ENCODE data around the gene UQCC2.

Gene UQCC2

DNA sequence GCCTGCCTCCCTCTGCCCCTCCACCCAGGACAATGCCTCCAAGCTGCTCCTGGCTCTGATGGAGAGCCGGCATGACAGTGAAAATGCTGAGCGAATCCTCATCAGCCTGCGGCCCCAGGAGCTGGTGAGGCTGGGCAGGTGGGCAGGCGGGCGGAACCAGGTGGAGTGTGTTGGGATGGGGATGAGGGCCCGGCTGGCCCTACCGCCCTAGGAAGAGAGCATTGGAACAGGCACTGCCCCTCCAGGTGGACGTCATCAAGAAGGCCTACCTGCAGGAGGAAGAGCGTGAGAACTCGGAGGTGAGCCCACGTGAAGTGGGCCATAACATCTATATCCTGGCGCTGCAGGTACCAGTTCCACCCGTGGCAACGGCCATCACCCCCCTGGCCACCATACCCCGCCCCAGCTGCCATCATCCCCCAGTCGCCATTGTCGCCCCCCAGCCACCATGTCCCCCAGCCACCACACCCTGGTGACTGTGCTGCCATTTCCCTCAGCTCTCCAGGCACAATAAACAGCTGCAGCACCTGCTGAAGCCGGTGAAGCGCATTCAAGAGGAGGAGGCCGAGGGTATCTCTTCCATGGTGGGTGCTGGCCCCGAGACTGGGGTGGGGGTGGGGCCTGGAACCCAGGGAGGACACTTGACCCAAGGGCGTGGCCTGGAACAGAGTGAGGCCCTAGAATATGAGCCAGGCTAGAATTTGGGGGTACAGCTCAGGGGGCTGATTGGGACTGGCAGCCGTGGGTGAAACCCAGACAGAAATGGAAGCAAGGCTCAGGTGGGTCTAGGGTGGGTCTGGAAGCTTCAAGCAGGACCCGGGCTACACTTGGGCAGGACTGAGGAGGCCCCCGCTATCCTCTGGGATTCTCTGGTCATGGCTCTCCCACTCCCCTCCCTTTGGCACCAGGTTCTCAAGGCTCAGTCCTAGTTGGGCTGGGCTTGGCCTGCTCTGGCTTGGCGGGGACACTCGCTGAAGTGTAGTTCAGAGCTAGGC lies 24.2 kb downstream of the UQCC2 start:
- Histone ChIP-seq H3K36me3 (ENCODE audit: insufficient read depth, low read length) (peaks cover 97% of the 10 kb centered on the region), H3K4me3 (ENCODE audit: low read depth, low read length, poor library complexity, severe bottlenecking) (no peak overlapping the region), H4K20me1 (ENCODE audit: insufficient read depth, low read length) (no peaks in the 10 kb centered on the region), H3F3A (ENCODE audit: insufficient read depth, low read length) (no peaks in the 10 kb centered on the region), H2AFZ (ENCODE audit: low read length) (no peak overlapping the region), H3K4me1 (ENCODE audit: insufficient read depth, low read length, severe bottlenecking) (peaks cover 4% of the 10 kb centered on the region), H3K9me2 (ENCODE audit: low read depth, low read length) (no peaks in the 10 kb centered on the region), H3K27ac (ENCODE audit: low read depth, low read length, poor library complexity, severe bottlenecking) (no peak overlapping the region), H3K9me3 (ENCODE audit: low read length) (no peaks in the 10 kb centered on the region), H3K4me2 (ENCODE audit: low read length) (no peak overlapping the region), H3K9ac (ENCODE audit: low read length) (no peak overlapping the region), H3K79me2 (ENCODE audit: insufficient read depth, low read length) (no peaks in the 10 kb centered on the region), H3K27me3 (ENCODE audit: insufficient read depth, low read length) (no peaks in the 10 kb centered on the region)
- TF ChIP-seq EZH2 (IDR thresholded peaks at IDR 0.05; ENCODE audit: borderline replicate concordance, low read length) = no peak
- TF ChIP-seq, protein P1, sequence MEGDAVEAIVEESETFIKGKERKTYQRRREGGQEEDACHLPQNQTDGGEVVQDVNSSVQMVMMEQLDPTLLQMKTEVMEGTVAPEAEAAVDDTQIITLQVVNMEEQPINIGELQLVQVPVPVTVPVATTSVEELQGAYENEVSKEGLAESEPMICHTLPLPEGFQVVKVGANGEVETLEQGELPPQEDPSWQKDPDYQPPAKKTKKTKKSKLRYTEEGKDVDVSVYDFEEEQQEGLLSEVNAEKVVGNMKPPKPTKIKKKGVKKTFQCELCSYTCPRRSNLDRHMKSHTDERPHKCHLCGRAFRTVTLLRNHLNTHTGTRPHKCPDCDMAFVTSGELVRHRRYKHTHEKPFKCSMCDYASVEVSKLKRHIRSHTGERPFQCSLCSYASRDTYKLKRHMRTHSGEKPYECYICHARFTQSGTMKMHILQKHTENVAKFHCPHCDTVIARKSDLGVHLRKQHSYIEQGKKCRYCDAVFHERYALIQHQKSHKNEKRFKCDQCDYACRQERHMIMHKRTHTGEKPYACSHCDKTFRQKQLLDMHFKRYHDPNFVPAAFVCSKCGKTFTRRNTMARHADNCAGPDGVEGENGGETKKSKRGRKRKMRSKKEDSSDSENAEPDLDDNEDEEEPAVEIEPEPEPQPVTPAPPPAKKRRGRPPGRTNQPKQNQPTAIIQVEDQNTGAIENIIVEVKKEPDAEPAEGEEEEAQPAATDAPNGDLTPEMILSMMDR (IDR thresholded peaks at IDR 0.05; ENCODE audit: low read length) = no peak

DNA sequence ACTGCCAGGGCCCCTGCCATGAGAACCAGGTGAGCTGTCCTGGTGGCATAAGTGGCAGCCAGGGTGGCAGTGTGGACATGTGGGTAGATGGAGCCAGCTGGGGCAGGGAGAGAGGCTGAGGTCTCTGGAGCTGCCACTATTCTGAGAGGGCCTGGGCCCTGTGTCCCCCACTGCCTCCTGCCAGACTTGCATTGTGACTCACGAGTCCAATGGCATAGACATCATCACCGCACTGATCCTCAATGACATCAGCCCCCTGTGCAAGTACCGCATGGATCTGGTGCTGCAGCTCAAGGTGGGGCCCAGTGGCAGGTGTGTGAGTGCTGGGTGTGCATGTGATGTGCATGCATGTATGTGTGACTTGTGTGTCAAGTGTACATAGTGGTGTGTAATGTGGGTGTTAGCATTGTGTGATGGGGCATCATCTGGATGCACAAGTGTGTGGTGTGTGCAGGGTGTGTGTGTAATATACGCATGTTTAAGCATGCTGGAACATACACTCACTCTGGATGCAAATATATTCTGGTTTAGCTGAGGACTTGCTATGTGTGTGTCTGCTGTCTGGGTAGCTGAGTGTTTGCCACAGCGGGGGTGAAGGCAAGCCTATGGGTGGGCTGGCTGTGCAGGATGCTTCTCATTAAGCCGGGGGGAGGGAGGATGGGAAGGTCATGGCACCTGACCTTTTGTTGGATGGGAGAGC lies 25.1 kb downstream of the UQCC2 start:
- H2AFZ ChIP-seq (ENCODE audit: low read length) = no peak overlapping the region
- no peaks in the 10 kb centered on the region for H4K20me1 ChIP-seq (ENCODE audit: insufficient read depth, low read length)
- no peaks in the 10 kb centered on the region for H3K27me3 ChIP-seq (ENCODE audit: insufficient read depth, low read length)
- no peak overlapping the region for H3K4me2 ChIP-seq (ENCODE audit: low read length)
- TF ChIP-seq, protein P1 (IDR thresholded peaks at IDR 0.05; ENCODE audit: low read length) = no peak
- no peaks in the 10 kb centered on the region for H3K4me1 ChIP-seq (ENCODE audit: insufficient read depth, low read length, severe bottlenecking)
- H3F3A ChIP-seq (ENCODE audit: insufficient read depth, low read length) = no peaks in the 10 kb centered on the region
- no peak overlapping the region for H3K27ac ChIP-seq (ENCODE audit: low read depth, low read length, poor library complexity, severe bottlenecking)
- no peaks in the 10 kb centered on the region for H3K9me3 ChIP-seq (ENCODE audit: low read length)
- H3K79me2 ChIP-seq (ENCODE audit: insufficient read depth, low read length) = no peaks in the 10 kb centered on the region
- peaks cover 97% of the 10 kb centered on the region for H3K36me3 ChIP-seq (ENCODE audit: insufficient read depth, low read length)
- no peaks in the 10 kb centered on the region for H3K9me2 ChIP-seq (ENCODE audit: low read depth, low read length)
- no peak overlapping the region for H3K9ac ChIP-seq (ENCODE audit: low read length)
- no peak overlapping the region for H3K4me3 ChIP-seq (ENCODE audit: low read depth, low read length, poor library complexity, severe bottlenecking)

DNA sequence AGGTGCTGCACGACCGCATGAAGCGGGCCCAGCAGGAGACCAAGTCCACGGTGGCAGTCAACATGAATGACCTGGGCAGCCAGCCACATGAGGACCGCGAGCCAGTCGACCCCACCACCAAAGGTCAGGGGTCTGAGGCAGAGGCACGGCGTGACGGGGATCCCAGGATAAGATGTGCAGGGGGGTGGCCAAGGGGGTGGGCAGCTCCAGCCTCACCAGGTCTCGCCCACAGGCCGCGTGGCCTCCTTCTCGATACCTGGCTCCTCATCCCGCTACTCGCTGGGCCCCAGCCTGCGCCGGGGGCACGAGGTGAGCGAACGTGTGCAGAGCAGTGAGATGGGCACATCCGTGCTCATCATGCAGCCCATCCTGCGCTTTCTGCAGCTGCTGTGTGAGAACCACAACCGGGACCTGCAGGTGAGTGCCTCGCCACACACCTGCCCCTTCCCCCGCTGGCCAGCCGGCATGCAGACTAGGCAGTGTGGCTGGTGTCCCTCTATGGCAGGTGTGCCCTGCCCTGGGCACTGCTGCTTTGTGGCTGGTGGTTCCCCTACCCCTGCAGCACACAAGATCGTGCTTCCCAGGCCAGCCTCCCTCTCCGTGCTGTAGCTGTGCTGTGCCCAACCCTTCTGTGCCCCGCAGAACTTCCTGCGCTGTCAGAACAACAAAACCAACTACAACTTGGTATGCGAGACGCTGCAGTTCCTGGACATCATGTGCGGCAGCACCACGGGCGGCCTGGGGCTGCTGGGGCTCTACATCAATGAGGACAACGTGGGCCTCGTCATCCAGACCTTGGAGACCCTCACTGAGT lies 25.9 kb downstream of the UQCC2 start:
- Histone ChIP-seq H3K36me3 (ENCODE audit: insufficient read depth, low read length) (peaks cover 94% of the 10 kb centered on the region), H3K9me2 (ENCODE audit: low read depth, low read length) (no peaks in the 10 kb centered on the region)

More for the DNA sequence above, 25.9 kb downstream of the UQCC2 start:
- H2AFZ ChIP-seq (ENCODE audit: low read length) = no peak overlapping the region
- no peaks in the 10 kb centered on the region for H4K20me1 ChIP-seq (ENCODE audit: insufficient read depth, low read length)
- no peaks in the 10 kb centered on the region for H3K79me2 ChIP-seq (ENCODE audit: insufficient read depth, low read length)
- H3K9me3 ChIP-seq (ENCODE audit: low read length) = no peaks in the 10 kb centered on the region
- TF ChIP-seq, protein P1 (IDR thresholded peaks at IDR 0.05; ENCODE audit: low read length) = no peak
- no peak for TF ChIP-seq EZH2 (IDR thresholded peaks at IDR 0.05; ENCODE audit: borderline replicate concordance, low read length)
- no peak overlapping the region for H3K9ac ChIP-seq (ENCODE audit: low read length)
- no peak overlapping the region for H3K4me3 ChIP-seq (ENCODE audit: low read depth, low read length, poor library complexity, severe bottlenecking)
- no peaks in the 10 kb centered on the region for H3K27me3 ChIP-seq (ENCODE audit: insufficient read depth, low read length)
- H3K4me1 ChIP-seq (ENCODE audit: insufficient read depth, low read length, severe bottlenecking) = no peaks in the 10 kb centered on the region
- H3F3A ChIP-seq (ENCODE audit: insufficient read depth, low read length) = no peaks in the 10 kb centered on the region
- H3K4me2 ChIP-seq (ENCODE audit: low read length) = no peak overlapping the region
- no peak overlapping the region for H3K27ac ChIP-seq (ENCODE audit: low read depth, low read length, poor library complexity, severe bottlenecking)
